K562 (cell line): ENCODE results near the gene CRACR2B. TPM values are rescaled to one million over a fixed set of nuclear protein-coding genes. Genes with fewer than 3 reads are reported as not detected.
A peak's percentile ranks its signal among the peaks of the same experiment; 100 is the strongest.

ENCODE experiments used
- FOXJ2 ChIP-seq: fragments of 200-800 bp; sonication (Bioruptor generic); IDR thresholded peaks from 2 replicates; pipeline ENCODE4 v1.6.1; 2016; ENCODE audit warnings: missing genetic modification characterization, missing compliant biosample characterization
- HDAC8 ChIP-seq: fragments of 450-650 bp; IDR thresholded peaks from 2 replicates; pipeline ENCODE4 v1.6.1; 2016; ENCODE audit warnings: mild to moderate bottlenecking, missing genetic modification characterization, moderate library complexity, missing compliant biosample characterization
- HNRNPLL ChIP-seq: fragments of 200-400 bp; formaldehyde crosslinking; IDR thresholded peaks from 2 replicates; pipeline ENCODE4 v1.6.1; 2017; ENCODE audit warnings: low read length, low read depth, mild to moderate bottlenecking; ENCODE audit not compliant: poor library complexity, severe bottlenecking
- MECOM ChIP-seq: fragments of 250-450 bp; sonication (Bioruptor Pico); IDR thresholded peaks from 2 replicates; pipeline ENCODE4 v1.8.0; 2022; ENCODE audit warnings: inconsistent platforms
- PCBP2 ChIP-seq: fragments of 200-400 bp; formaldehyde crosslinking; IDR thresholded peaks from 2 replicates; pipeline ENCODE4 v1.6.1; 2018; ENCODE audit warnings: low read length, low read depth, mild to moderate bottlenecking, moderate library complexity; ENCODE audit not compliant: poor library complexity, severe bottlenecking
- PRMT5 ChIP-seq: sonication (generic); formaldehyde crosslinking; IDR thresholded peaks from 2 replicates; pipeline ENCODE4 v1.5.0; 2020; ENCODE audit warnings: missing genetic modification reagents
- RBM25 ChIP-seq: fragments of 200-400 bp; formaldehyde crosslinking; IDR thresholded peaks from 2 replicates; pipeline ENCODE4 v1.6.1; 2018; ENCODE audit warnings: low read length, low read depth, moderate library complexity; ENCODE audit not compliant: severe bottlenecking
- SIRT6 ChIP-seq: IDR thresholded peaks from one replicate; pipeline ENCODE4 v1.6.1; 2012; ENCODE audit warnings: low read depth, mild to moderate bottlenecking, control low read depth, inconsistent platforms, low read length, moderate library complexity
- STAT6 ChIP-seq: sonication (generic); formaldehyde crosslinking; IDR thresholded peaks from 2 replicates; pipeline ENCODE4 v1.8.1; 2023; ENCODE audit warnings: mild to moderate bottlenecking, missing genetic modification reagents
- TCF7 ChIP-seq: sonication (generic); IDR thresholded peaks from 2 replicates; pipeline ENCODE4 v1.6.1; 2016; ENCODE audit warnings: antibody characterized with exemption, borderline replicate concordance
- UBTF ChIP-seq, 2 experiments: IDR thresholded peaks; 2 replicates each; pipeline ENCODE4 v1.6.1; 2012; ENCODE audit warnings: improper control_type of control experiment in 2 of 2, low read depth in 2 of 2, low read length in 2 of 2, borderline replicate concordance in 1 of 2
- ZFP30 ChIP-seq: fragments of 250-450 bp; sonication (Bioruptor Pico); IDR thresholded peaks from 2 replicates; pipeline ENCODE4 v1.8.0; 2022; ENCODE audit warnings: moderate library complexity, mild to moderate bottlenecking, inconsistent platforms, borderline replicate concordance
- ZNF184 ChIP-seq: sonication (generic); formaldehyde crosslinking; IDR thresholded peaks from 2 replicates; pipeline ENCODE4 v1.5.0; 2020; ENCODE audit warnings: missing genetic modification reagents
- ZNF232 ChIP-seq: sonication (generic); formaldehyde crosslinking; IDR thresholded peaks from 2 replicates; pipeline ENCODE4 v1.8.0; 2022; ENCODE audit warnings: mild to moderate bottlenecking, missing genetic modification reagents
- polyA plus RNA-seq, 8 experiments: library from polyadenylated mRNA; depleted of rRNA in 4 of 8; stranded (reverse) in 5 of 8; unstranded in 3 of 8; fragments of >200 nt; fragmentation: Nextera tagmentation in 2 of 8; fragmentation: Illumina TruSeq in 1 of 8; extraction: Ambion mirVana in 2 of 8; extraction: Trizol in 1 of 8; gene quantifications; 2 replicates each; pipeline versions ENCODE4 v1.2.1 to v1.2.3, GENCODE V29; 2011 to 2014; ENCODE audit warnings: inconsistent platforms in 1 of 8, missing spikeins in 1 of 8
- total RNA-seq, 7 experiments: library from RNA; depleted of rRNA in 6 of 7; stranded (reverse); fragments of >200 nt in 6 of 7; fragmentation: Illumina TruSeq in 2 of 7; extraction: Trizol in 2 of 7; gene quantifications; 2 replicates each; pipeline versions ENCODE4 v1.2.1 to v1.2.3, GENCODE V29; 2011 to 2021; ENCODE audit warnings: low replicate concordance in 1 of 7
- TF ChIP-seq, protein P1 (sequence below): fragments of 250-450 bp; sonication (Bioruptor Pico); IDR thresholded peaks from 2 replicates; pipeline ENCODE4 v1.5.1; 2021; ENCODE audit warnings: mild to moderate bottlenecking
- TF ChIP-seq, protein P2 (sequence below): fragments of 450-650 bp; formaldehyde crosslinking; IDR thresholded peaks from 2 replicates; pipeline ENCODE4 v1.4.0; 2020; ENCODE audit warnings: mild to moderate bottlenecking, mixed read lengths
- TF ChIP-seq, protein P3 (sequence below): fragments of 450-650 bp; IDR thresholded peaks from one replicate; pipeline ENCODE4 v1.6.1; 2018; ENCODE audit warnings: mild to moderate bottlenecking, moderate library complexity; ENCODE audit not compliant: partially characterized antibody

CRACR2B gene
- total and polyA plus RNA-seq, 9 of the 15 experiments (the other 6 are each of a cell fraction or from before 2014, with no cell fraction given), result 0.10 to 51.0 (median 6.0) TPM

GRCh38 chr11:827146-827896 is 398 bp upstream of the CRACR2B start (continued):
- TF ChIP-seq UBTF (IDR thresholded peaks at IDR 0.05; ENCODE audit: borderline replicate concordance in 1 of 2, low read depth in 2 of 2, low read length in 2 of 2) (peak; percentile 41 to 63; a peak in 3 of 4 replicates), HNRNPLL (peak; percentile 68), ZFP30 (CRISPR knock-in tag) (no peak), HDAC8 (tag) (no peak), ZNF184 (CRISPR knock-in tag) (no peak), PRMT5 (no peak), SIRT6 (no peak), FOXJ2 (tag) (no peak), MECOM (CRISPR knock-in tag) (no peak), STAT6 (CRISPR knock-in tag) (no peak), ZNF232 (CRISPR knock-in tag) (no peak), PCBP2 (no peak), TCF7 (no peak), RBM25 (no peak)
- TF ChIP-seq, protein P1, sequence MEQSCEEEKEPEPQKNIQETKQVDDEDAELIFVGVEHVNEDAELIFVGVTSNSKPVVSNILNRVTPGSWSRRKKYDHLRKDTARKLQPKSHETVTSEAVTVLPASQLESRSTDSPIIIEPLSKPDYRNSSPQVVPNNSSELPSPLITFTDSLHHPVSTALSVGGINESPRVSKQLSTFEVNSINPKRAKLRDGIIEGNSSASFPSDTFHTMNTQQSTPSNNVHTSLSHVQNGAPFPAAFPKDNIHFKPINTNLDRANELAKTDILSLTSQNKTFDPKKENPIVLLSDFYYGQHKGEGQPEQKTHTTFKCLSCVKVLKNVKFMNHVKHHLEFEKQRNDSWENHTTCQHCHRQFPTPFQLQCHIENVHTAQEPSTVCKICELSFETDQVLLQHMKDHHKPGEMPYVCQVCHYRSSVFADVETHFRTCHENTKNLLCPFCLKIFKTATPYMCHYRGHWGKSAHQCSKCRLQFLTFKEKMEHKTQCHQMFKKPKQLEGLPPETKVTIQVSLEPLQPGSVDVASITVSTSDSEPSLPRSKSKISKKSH (CRISPR knock-in tag), result no peak
- TF ChIP-seq, protein P2, sequence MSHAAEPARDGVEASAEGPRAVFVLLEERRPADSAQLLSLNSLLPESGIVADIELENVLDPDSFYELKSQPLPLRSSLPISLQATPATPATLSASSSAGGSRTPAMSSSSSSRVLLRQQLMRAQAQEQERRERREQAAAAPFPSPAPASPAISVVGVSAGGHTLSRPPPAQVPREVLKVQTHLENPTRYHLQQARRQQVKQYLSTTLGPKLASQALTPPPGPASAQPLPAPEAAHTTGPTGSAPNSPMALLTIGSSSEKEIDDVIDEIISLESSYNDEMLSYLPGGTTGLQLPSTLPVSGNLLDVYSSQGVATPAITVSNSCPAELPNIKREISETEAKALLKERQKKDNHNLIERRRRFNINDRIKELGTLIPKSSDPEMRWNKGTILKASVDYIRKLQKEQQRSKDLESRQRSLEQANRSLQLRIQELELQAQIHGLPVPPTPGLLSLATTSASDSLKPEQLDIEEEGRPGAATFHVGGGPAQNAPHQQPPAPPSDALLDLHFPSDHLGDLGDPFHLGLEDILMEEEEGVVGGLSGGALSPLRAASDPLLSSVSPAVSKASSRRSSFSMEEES (CRISPR knock-in tag), result no peak
- TF ChIP-seq, protein P3, sequence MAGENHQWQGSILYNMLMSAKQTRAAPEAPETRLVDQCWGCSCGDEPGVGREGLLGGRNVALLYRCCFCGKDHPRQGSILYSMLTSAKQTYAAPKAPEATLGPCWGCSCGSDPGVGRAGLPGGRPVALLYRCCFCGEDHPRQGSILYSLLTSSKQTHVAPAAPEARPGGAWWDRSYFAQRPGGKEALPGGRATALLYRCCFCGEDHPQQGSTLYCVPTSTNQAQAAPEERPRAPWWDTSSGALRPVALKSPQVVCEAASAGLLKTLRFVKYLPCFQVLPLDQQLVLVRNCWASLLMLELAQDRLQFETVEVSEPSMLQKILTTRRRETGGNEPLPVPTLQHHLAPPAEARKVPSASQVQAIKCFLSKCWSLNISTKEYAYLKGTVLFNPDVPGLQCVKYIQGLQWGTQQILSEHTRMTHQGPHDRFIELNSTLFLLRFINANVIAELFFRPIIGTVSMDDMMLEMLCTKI, result no peak
